WTC11 (cell line): ENCODE results near the gene SMG9. TPM values are rescaled to one million over a fixed set of nuclear protein-coding genes. Genes with fewer than 3 reads are reported as not detected.

Experiments
- ATAC-seq: fragments of 200-7000 bp; cut with Tn5 transposase; 2 replicates; pipeline ENCODE4 v1.10.0; 2021; ENCODE audit warnings: mild to moderate bottlenecking, moderate library complexity
- CTCF ChIA-PET: fragments of 300-600 bp; sonication (Branson Sonifier 250); formaldehyde crosslinking; loops from one replicate; lab custom pipeline; 2021; ENCODE audit warnings: antibody characterized with exemption; lab: Charles Lee
- POLR2A ChIA-PET: fragments of 350-600 bp; sonication (Branson Sonifier 250); formaldehyde crosslinking; loops from one replicate; lab custom pipeline; 2021; ENCODE audit warnings: antibody characterized with exemption; lab: Charles Lee
- DNase-seq: peaks from one replicate; pipeline ENCODE4 v3.0.0; 2021; ENCODE audit warnings: low spot score
- H3K27ac Mint-ChIP-seq: 2 replicates; pipeline ENCODE4 v1.8.0; 2021; ENCODE audit warnings: mixed read lengths
- H3K27me3 Mint-ChIP-seq: 2 replicates; pipeline ENCODE4 v1.8.0; 2021; ENCODE audit warnings: low read depth, mild to moderate bottlenecking, moderate library complexity, mixed read lengths
- H3K36me3 Mint-ChIP-seq: 2 replicates; pipeline ENCODE4 v1.8.0; 2021; ENCODE audit warnings: mixed read lengths
- H3K4me1 Mint-ChIP-seq: 2 replicates; pipeline ENCODE4 v1.8.0; 2022; ENCODE audit warnings: mixed read lengths
- H3K4me3 Mint-ChIP-seq: 2 replicates; pipeline ENCODE4 v1.8.0; 2021; ENCODE audit warnings: mild to moderate bottlenecking, moderate library complexity, mixed read lengths
- H3K9me3 Mint-ChIP-seq: 2 replicates; pipeline ENCODE4 v1.8.0; 2021; ENCODE audit warnings: mixed read lengths
- AFF4 ChIP-seq: sonication (generic); formaldehyde crosslinking; IDR thresholded peaks from 2 replicates; pipeline ENCODE4 v1.8.1; 2023; ENCODE audit warnings: mild to moderate bottlenecking, missing genetic modification reagents, borderline replicate concordance
- ATF1 ChIP-seq: sonication (generic); formaldehyde crosslinking; IDR thresholded peaks from 2 replicates; pipeline ENCODE4 v1.8.1; 2023; ENCODE audit warnings: mild to moderate bottlenecking, moderate library complexity, missing genetic modification reagents
- ATF3 ChIP-seq: sonication (generic); formaldehyde crosslinking; conservative IDR thresholded peaks from 2 replicates; pipeline ENCODE4 v1.8.1; 2022; ENCODE audit warnings: mild to moderate bottlenecking, missing genetic modification reagents
- CDX4 ChIP-seq: fragments of 250-450 bp; sonication (Bioruptor Pico); IDR thresholded peaks from 2 replicates; pipeline ENCODE4 v1.9.0; 2021; ENCODE audit warnings: moderate library complexity, mild to moderate bottlenecking, inconsistent platforms, borderline replicate concordance
- EMX1 ChIP-seq: fragments of 250-450 bp; sonication (Bioruptor Pico); IDR thresholded peaks from 2 replicates; pipeline ENCODE4 v1.8.0; 2021; ENCODE audit warnings: mild to moderate bottlenecking
- HMGA2 ChIP-seq: fragments of 250-450 bp; sonication (Bioruptor Pico); IDR thresholded peaks from 2 replicates; pipeline ENCODE4 v1.4.0; 2021; ENCODE audit warnings: mild to moderate bottlenecking, moderate library complexity
- JAZF1 ChIP-seq: fragments of 250-450 bp; sonication (Bioruptor Pico); IDR thresholded peaks from 2 replicates; pipeline ENCODE4 v1.9.0; 2021; ENCODE audit warnings: moderate library complexity, mild to moderate bottlenecking, inconsistent platforms
- KAT7 ChIP-seq: sonication (generic); formaldehyde crosslinking; IDR thresholded peaks from 2 replicates; pipeline ENCODE4 v1.8.1; 2023; ENCODE audit warnings: missing genetic modification reagents, mild to moderate bottlenecking, borderline replicate concordance
- MAX ChIP-seq: sonication (generic); formaldehyde crosslinking; IDR thresholded peaks from 2 replicates; pipeline ENCODE4 v1.8.0; 2022; ENCODE audit warnings: mild to moderate bottlenecking, missing genetic modification reagents
- MXD4 ChIP-seq: fragments of 250-450 bp; sonication (Bioruptor Pico); IDR thresholded peaks from 2 replicates; pipeline ENCODE4 v1.8.0; 2021; ENCODE audit warnings: mild to moderate bottlenecking, moderate library complexity, borderline replicate concordance
- NR2C2 ChIP-seq: sonication (generic); formaldehyde crosslinking; IDR thresholded peaks from 2 replicates; pipeline ENCODE4 v1.8.0; 2022; ENCODE audit warnings: mild to moderate bottlenecking, missing genetic modification reagents
- NR3C1 ChIP-seq: sonication (generic); formaldehyde crosslinking; conservative IDR thresholded peaks from 2 replicates; pipeline ENCODE4 v1.8.1; 2023; ENCODE audit warnings: low read depth, mild to moderate bottlenecking, missing genetic modification reagents
- STAT6 ChIP-seq: sonication (generic); formaldehyde crosslinking; conservative IDR thresholded peaks from 2 replicates; pipeline ENCODE4 v1.8.1; 2023; ENCODE audit warnings: mild to moderate bottlenecking, low read depth, missing genetic modification reagents, moderate library complexity
- ZBTB21 ChIP-seq: sonication (generic); formaldehyde crosslinking; IDR thresholded peaks from 2 replicates; pipeline ENCODE4 v1.8.1; 2023; ENCODE audit warnings: mild to moderate bottlenecking, missing genetic modification reagents, borderline replicate concordance
- ZNF232 ChIP-seq: sonication (generic); formaldehyde crosslinking; IDR thresholded peaks from 2 replicates; pipeline ENCODE4 v1.8.0; 2022; ENCODE audit warnings: mild to moderate bottlenecking, missing genetic modification reagents
- ZNF281 ChIP-seq: sonication (generic); formaldehyde crosslinking; IDR thresholded peaks from 2 replicates; pipeline ENCODE4 v1.8.0; 2023; ENCODE audit warnings: mild to moderate bottlenecking, missing genetic modification reagents
- ZNF425 ChIP-seq: fragments of 250-450 bp; sonication (Bioruptor Pico); conservative IDR thresholded peaks from 2 replicates; pipeline ENCODE4 v1.9.0; 2021; ENCODE audit warnings: mild to moderate bottlenecking
- total RNA-seq: library from RNA; stranded (reverse); gene quantifications from 3 replicates; pipeline ENCODE4 v1.2.3, GENCODE V29; 2021

SMG9 gene
- total RNA-seq, 1 experiment from 2014 or later, result 25.7 TPM

- CTCF ChIA-PET, result interaction anchor here (1.0 to 7.7 kb wide), 3 partner anchors 15 to 100 kb away, joined by 4 to 76 read pairs (median 4); no protein-coding TSS in a partner anchor
- TF ChIP-seq ATF1 (CRISPR knock-in tag) (no peak), CDX4 (CRISPR knock-in tag) (no peak), ATF3 (CRISPR knock-in tag) (no peak), ZNF425 (CRISPR knock-in tag) (no peak)
- POLR2A ChIA-PET, result no interaction called here
- no peak overlapping the region for H3K27ac Mint-ChIP-seq
- peaks cover 18% of the 10 kb centered on the region for H3K4me1 Mint-ChIP-seq
- no peak overlapping the region for H3K4me3 Mint-ChIP-seq
- no peaks in the 10 kb centered on the region for H3K27me3 Mint-ChIP-seq
- DNase-seq (no peak), ATAC-seq (no peak)
- H3K36me3 Mint-ChIP-seq, result peaks cover 37% of the 10 kb centered on the region
- H3K9me3 Mint-ChIP-seq, result no peaks in the 10 kb centered on the region
Observed at GRCh38 chr19:43751466-43752220, 3.1 kb downstream of the SMG9 start.

GRCh38 chr19:43749898-43750297 is 4.9 kb downstream of the SMG9 start:
- Mint-ChIP-seq H3K4me3 (no peak overlapping the region), H3K27me3 (no peaks in the 10 kb centered on the region), H3K36me3 (peaks cover 40% of the 10 kb centered on the region), H3K27ac (no peak overlapping the region), H3K9me3 (no peaks in the 10 kb centered on the region), H3K4me1 (peaks cover 7% of the 10 kb centered on the region)
- TF ChIP-seq STAT6 (CRISPR knock-in tag), result no peak
- no peak for TF ChIP-seq ZBTB21 (CRISPR knock-in tag)
- TF ChIP-seq KAT7, result no peak
- TF ChIP-seq HMGA2 (CRISPR knock-in tag), result no peak
- no peak for TF ChIP-seq EMX1 (CRISPR knock-in tag)
- no peak for TF ChIP-seq MAX (CRISPR knock-in tag)
- TF ChIP-seq ZNF281 (CRISPR knock-in tag), result no peak
- TF ChIP-seq NR3C1 (CRISPR knock-in tag), result no peak
- no peak for TF ChIP-seq AFF4 (CRISPR knock-in tag)
- no peak for TF ChIP-seq ZNF232 (CRISPR knock-in tag)
- TF ChIP-seq MXD4 (CRISPR knock-in tag), result no peak
- TF ChIP-seq NR2C2 (CRISPR knock-in tag), result no peak
- TF ChIP-seq JAZF1 (CRISPR knock-in tag), result no peak
- ChIA-PET POLR2A (no interaction called here), CTCF (no interaction called here)
- DNase-seq (no peak), ATAC-seq (no peak)
